Right lobe of liver (tissue), 6 donors: ENCODE results near the gene HLA-DPB1. TPM values are rescaled to one million over a fixed set of nuclear protein-coding genes. Genes with fewer than 3 reads are reported as not detected.

Experiments
- ATAC-seq, 4 donors: fragments of 200-7000 bp; cut with Tn5 transposase; one replicate each; pipeline ENCODE4 v1.9.1; 2020; ENCODE audit warnings: mild to moderate bottlenecking in 4 of 4, moderate library complexity in 4 of 4
- DNase-seq, 3 donors: peaks; one replicate each; pipeline ENCODE4 v3.0.0-alpha.2; 2020
- H3K27ac ChIP-seq, 3 donors: fragments of 200-600 bp; one replicate each; pipeline ENCODE4 v1.8.0; 2022
- H3K27me3 ChIP-seq, 2 donors: fragments of 200-600 bp; one replicate each; pipeline ENCODE4 v1.8.0; 2022
- H3K36me3 ChIP-seq, 4 donors: fragments of 200-600 bp; sonication (generic) in 1 of 4; one replicate each; pipeline versions ENCODE4 v1.5.1 to v1.8.0; 2017 to 2022; ENCODE audit warnings: control low read depth in 1 of 4
- H3K4me1 ChIP-seq, 4 donors: fragments of 200-600 bp; sonication (generic) in 1 of 4; one replicate each; pipeline versions ENCODE4 v1.5.1 to v1.8.0; 2017 to 2022; ENCODE audit warnings: control low read depth in 1 of 4
- H3K4me3 ChIP-seq, 3 donors: fragments of 200-600 bp; one replicate each; pipeline ENCODE4 v1.8.0; 2022
- H3K9me3 ChIP-seq, 4 donors: fragments of 200-600 bp; sonication (generic) in 1 of 4; one replicate each; pipeline versions ENCODE4 v1.5.1 to v1.8.0; 2017 to 2022; ENCODE audit warnings: control low read depth in 1 of 4
- POLR2A ChIP-seq: fragments of 450-650 bp; IDR thresholded peaks from one replicate; pipeline ENCODE4 v1.6.1; 2017; ENCODE audit warnings: antibody characterized with exemption, mild to moderate bottlenecking
- WGBS: methylation state at CpG from one replicate; pipeline ENCODE4 v1.1.6; 2018; ENCODE audit warnings: low coverage, low lambda C conversion rate; ENCODE audit not compliant: insufficient coverage; ENCODE audit errors: missing lambda C conversion rate; 5-methylcytosine and 5-hydroxymethylcytosine counted together
- intact Hi-C, 2 donors: fragments of 100-400 bp; cut with DNase I; formaldehyde crosslinking; loops; one replicate each; pipeline versions ENCODE4 v1.11.2 to v1.14.1; 2022
- total RNA-seq, 6 experiments: library from RNA; depleted of rRNA in 2 of 6; stranded (reverse); fragments of >200 nt in 2 of 6; fragmentation: NEBNext Ultra II Directional in 3 of 6; extraction: Animal tissue kit (Norgen Biotek cat#: 25700) in 3 of 6; gene quantifications; one replicate each; pipeline versions ENCODE4 v1.1.0 to v1.2.4, GENCODE V29; 2016 to 2023
- TF ChIP-seq, protein P1 (sequence below), 4 donors: fragments of 200-600 bp in 3 of 4; fragments of 450-650 bp in 1 of 4; IDR thresholded peaks; one replicate each; pipeline versions ENCODE4 v1.5.1 to v1.8.0; 2016 to 2022; ENCODE audit warnings: antibody characterized with exemption in 4 of 4, mild to moderate bottlenecking in 2 of 4
- donor health status: DM: no; HTN: yes; CAD: no.
- donor health status: DM: no; HTN: no; CAD: no.
- donor health status: DM: no; HTN: no; CAD: no.
- donor health status: DM: no; HTN: yes; CAD: no.
- donor health status: DM: no; HTN: yes; CAD: no.

The HLA-DPB1 gene
- total RNA-seq, 6 experiments from 2014 or later, result 8.6 to 66.7 (median 23.0) TPM

DNA sequence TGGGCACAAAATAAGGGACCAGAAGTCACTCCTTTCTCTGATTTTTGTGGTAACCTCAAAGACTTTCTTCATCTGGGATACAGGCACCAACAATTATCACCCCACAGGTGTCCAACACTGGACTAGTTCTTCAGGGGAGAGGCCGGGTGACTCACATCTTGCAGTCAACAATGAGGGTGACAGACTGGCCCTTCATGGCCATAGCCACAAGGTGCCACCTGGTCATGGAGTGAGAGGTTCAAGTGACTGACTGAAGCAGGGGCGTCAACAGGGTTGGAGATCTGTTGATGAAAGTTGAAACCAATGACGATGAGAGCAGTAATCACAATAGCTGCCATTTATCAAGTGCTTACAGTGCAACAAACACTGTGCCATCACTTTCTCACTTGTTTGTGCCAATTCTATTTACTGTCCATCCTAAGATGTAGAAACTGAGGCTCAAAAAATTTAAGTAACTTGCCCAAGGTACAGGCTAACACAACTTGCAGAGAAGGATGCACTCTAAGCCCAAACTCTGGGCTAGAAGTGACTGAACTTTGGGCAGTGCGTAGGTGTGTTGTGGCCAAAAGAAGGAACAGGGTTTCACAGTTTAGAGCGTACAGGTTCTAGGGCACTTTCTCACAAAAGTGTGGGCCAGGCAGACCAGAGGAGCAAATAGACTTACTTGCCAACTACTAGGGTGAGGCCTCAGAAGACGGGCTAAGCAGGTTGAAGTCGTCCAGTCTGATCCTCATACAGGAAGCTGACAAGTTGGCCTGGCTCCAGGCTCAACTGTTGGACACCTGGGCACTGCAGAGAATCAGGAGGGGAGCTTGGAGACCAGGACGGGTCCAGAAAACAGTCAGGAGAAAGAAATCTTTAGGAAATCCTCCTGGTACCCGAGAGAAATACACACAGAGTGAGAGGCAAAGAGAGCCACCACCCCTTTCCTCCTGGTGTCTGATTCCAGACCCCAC lies 30.4 kb downstream of the HLA-DPB1 start:
- no peak for TF ChIP-seq POLR2A
- TF ChIP-seq, protein P1, sequence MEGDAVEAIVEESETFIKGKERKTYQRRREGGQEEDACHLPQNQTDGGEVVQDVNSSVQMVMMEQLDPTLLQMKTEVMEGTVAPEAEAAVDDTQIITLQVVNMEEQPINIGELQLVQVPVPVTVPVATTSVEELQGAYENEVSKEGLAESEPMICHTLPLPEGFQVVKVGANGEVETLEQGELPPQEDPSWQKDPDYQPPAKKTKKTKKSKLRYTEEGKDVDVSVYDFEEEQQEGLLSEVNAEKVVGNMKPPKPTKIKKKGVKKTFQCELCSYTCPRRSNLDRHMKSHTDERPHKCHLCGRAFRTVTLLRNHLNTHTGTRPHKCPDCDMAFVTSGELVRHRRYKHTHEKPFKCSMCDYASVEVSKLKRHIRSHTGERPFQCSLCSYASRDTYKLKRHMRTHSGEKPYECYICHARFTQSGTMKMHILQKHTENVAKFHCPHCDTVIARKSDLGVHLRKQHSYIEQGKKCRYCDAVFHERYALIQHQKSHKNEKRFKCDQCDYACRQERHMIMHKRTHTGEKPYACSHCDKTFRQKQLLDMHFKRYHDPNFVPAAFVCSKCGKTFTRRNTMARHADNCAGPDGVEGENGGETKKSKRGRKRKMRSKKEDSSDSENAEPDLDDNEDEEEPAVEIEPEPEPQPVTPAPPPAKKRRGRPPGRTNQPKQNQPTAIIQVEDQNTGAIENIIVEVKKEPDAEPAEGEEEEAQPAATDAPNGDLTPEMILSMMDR (IDR thresholded peaks at IDR 0.05), result no peak
- Histone ChIP-seq H3K36me3 (no peaks in the 10 kb centered on the region), H3K9me3 (no peaks in the 10 kb centered on the region), H3K4me1 (no peaks in the 10 kb centered on the region), H3K27me3 (no peaks in the 10 kb centered on the region), H3K27ac (no peak overlapping the region), H3K4me3 (no peak overlapping the region)
- no peak for ATAC-seq
- no peak for DNase-seq
- WGBS, result 73% methylated on average over 5 of the region's 9 CpGs
- intact Hi-C loops, result no loop called here

DNA sequence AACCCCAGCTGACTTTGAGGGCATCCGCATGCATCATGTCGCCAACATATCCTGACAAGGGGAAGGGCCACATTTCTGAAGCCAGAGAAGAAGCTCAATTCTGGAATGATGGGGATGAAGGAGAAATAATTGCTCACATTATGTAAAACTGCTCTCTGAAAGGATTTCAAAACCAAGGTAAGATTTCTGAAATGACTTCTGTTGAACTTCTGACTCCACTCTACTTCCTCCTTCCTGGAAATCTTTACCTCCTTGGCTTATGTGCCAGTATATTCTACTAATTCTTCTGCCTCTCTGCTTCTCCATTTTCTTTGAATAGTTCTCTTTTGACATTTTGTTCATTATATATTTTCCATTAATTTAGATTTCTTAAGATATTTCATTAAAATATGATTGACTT lies 31.9 kb downstream of the HLA-DPB1 start:
- Histone ChIP-seq H3K36me3 (no peaks in the 10 kb centered on the region), H3K27me3 (no peaks in the 10 kb centered on the region), H3K4me3 (no peak overlapping the region), H3K9me3 (no peaks in the 10 kb centered on the region), H3K4me1 (no peaks in the 10 kb centered on the region), H3K27ac (no peak overlapping the region)
- 83% methylated on average over 2 of the region's 2 CpGs for WGBS
- ATAC-seq, result no peak
- DNase-seq, result no peak
- intact Hi-C loops, result no loop called here
- no peak for TF ChIP-seq POLR2A
- TF ChIP-seq, protein P1 (IDR thresholded peaks at IDR 0.05), result no peak

DNA sequence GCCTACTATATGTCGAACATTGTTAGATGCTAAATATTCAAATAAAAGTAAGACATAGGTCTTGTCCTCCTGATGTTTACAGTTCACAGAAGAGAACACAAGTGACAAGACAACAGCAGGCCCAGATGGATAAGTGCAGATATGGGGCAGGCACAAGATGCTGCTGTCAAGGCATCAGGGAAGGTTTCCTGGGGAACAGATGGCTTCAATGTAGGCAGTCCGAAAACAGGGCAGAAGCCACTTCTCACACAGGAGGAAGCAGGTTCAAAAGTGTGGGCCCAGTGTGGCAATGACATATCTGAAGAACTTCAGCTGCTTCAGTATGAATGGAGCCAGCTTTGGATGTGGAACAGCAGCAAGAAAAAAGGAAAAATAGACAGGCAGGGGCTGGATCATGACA lies 32.5 kb downstream of the HLA-DPB1 start:
- intact Hi-C loops, result no loop called here
- no peaks in the 10 kb centered on the region for H3K4me1 ChIP-seq
- DNase-seq (no peak), ATAC-seq (no peak)
- no peak overlapping the region for H3K4me3 ChIP-seq
- H3K27ac ChIP-seq, result no peak overlapping the region
- 47% methylated on average over 1 of the region's 2 CpGs for WGBS
- H3K9me3 ChIP-seq, result no peaks in the 10 kb centered on the region
- no peaks in the 10 kb centered on the region for H3K27me3 ChIP-seq
- TF ChIP-seq, protein P1 (IDR thresholded peaks at IDR 0.05), result no peak
- no peak for TF ChIP-seq POLR2A
- H3K36me3 ChIP-seq, result no peaks in the 10 kb centered on the region

DNA sequence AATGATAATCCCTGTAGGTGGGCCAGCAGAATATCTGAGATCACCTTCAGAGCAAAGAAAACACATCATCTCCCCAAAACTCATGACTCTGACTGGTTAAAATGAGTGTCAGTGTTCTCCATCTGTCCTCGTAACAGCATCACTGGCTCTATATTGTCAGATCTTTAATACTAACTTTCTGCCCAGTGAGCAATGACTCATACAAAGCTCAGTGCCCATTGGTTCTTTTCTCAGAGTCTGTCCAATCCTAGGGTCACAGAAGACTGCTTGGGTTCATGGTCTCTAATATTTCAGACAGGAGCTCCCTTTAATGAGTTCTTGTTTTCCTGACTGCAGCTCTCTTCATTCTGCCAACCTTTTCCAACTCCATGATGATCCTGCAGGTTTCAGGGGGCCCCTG lies 36.4 kb downstream of the HLA-DPB1 start:
- no peaks in the 10 kb centered on the region for H3K27me3 ChIP-seq
- no peak for DNase-seq
- no peak overlapping the region for H3K27ac ChIP-seq
- no peaks in the 10 kb centered on the region for H3K9me3 ChIP-seq
- no peaks in the 10 kb centered on the region for H3K36me3 ChIP-seq
- H3K4me3 ChIP-seq, result no peak overlapping the region
- H3K4me1 ChIP-seq, result no peaks in the 10 kb centered on the region
- no CpG with 5 or more reads among the region's 1 CpG for WGBS
- peak; percentile 73 to 96 (median 88) for ATAC-seq
- intact Hi-C loops, result no loop called here
- no peak for TF ChIP-seq POLR2A
- TF ChIP-seq, protein P1 (IDR thresholded peaks at IDR 0.05), result no peak
